Bronchial epithelial cell (primary cell): ENCODE measurements around the gene DCTN3. TPM values are rescaled to one million over a fixed set of nuclear protein-coding genes. Genes with fewer than 3 reads are reported as not detected.
"Not testable (repeated sequence)": the region's sequence is repeated elsewhere in the genome, so short reads cannot be mapped to it uniquely, and the experiment has no call there.

Source experiments
- DNase-seq: peaks from one replicate; pipeline ENCODE4 v3.0.0-alpha.2; 2010; ENCODE audit warnings: low read depth
- FAIRE-seq: peaks from 2 replicates; lab custom pipeline; 2011; peaks lifted over from hg19 to GRCh38; lab: Jason Lieb, UNC
- H3K27me3 ChIP-seq: 2 replicates; pipeline ENCODE4 v1.5.1; 2011; ENCODE audit warnings: low read length; ENCODE audit not compliant: control insufficient read depth, insufficient read depth
- H3K36me3 ChIP-seq: 2 replicates; pipeline ENCODE4 v1.5.1; 2011; ENCODE audit warnings: low read length; ENCODE audit not compliant: control insufficient read depth, insufficient read depth
- H3K4me3 ChIP-seq: 2 replicates; pipeline ENCODE4 v1.5.1; 2011; ENCODE audit warnings: mild to moderate bottlenecking, low read depth, low read length, control low read depth
- CTCF ChIP-seq: IDR thresholded peaks from 2 replicates; pipeline ENCODE4 v1.5.1; 2011; ENCODE audit warnings: mild to moderate bottlenecking, moderate library complexity, low read length, control low read depth, inconsistent platforms; ENCODE audit not compliant: insufficient read depth, severe bottlenecking
- total RNA-seq: library from RNA; depleted of rRNA; stranded (reverse); fragments of >200 nt; gene quantifications from 2 replicates; pipeline ENCODE4 v1.2.1, GENCODE V29; 2014

Gene DCTN3
- total RNA-seq, 1 donor from 2014 or later = 57.1 TPM

DNA sequence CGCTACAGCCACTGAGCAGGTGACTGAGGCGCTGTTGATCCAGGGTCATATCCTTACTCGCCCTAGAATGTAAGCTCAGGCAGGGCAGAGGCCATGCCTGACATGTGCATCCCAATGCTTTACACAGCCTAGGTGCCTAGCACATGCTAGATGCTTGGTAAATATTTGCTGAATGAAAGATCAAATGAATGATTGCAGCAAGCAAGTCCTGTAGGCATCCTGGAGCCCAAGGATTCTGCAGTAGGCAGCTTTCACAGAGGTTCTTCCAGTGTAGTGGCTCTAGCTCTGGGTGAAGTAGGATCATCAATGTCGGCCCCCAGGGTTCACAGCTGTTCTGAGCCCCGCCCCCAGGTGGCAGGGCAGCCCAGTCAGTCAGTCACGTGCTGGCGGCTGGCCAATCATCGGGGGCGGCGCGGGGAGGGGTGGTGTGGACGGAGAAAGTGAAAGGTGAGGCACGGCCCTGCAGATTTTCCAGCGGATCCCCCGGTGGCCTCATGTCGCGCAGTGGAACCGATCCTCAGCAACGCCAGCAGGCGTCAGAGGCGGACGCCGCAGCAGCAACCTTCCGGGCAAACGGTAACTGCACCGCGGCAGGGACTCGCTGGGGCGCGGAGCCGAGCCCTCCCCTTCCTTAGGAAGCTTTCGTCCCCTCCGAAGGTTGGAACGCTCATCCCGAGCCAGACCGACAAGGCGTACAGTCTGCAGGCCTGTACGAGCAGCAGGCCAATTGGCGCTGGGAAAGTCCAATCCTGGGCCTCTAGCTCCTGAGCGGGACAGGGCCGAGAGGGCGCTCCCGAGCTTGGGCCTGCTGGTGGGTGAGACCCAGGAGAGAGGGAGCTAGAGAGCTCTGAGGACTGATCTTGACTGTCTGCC lies 26.2 kb upstream of the DCTN3 start, which contains the start of gene GALT:
Gene GALT, plus strand, starts transcription at position 465 of the 873 bp plus-strand sequence. Its CDS starts 30 bp downstream, at position 495.
- peaks cover 1% of the 10 kb centered on the region for H3K36me3 ChIP-seq
- FAIRE-seq = no peak
- peak within 1 kb of the TSS; percentile 77 for H3K4me3 ChIP-seq
- no peaks in the 10 kb centered on the region for H3K27me3 ChIP-seq
- peak; percentile 63 for TF ChIP-seq CTCF
- peak; percentile 61 for DNase-seq

DNA sequence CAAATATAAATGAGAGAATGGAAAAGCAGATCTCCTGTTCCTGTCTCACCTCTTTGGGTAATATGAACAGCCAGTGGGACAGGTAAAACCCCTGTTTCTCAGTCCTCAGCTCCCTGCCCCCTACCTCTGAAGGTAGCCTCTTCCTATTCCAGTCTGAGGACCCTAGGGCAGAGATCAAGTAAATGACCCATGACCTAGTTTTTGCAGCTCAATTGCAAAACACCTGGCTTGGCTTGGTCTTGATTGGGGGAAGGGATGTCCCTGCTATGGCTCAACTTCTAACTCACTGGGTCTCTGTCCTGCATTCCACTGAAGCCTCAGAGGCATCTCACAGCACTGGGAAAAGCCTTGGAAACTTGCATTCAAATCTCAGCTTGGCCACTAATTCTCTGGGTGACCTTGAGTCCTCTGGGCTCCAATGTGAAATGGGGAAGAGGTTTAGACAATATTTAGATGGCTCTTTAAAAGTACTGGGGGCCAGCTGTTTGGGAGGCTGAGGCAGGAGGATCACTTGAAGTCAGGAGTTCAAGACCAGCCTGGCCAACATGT lies 24.5 kb upstream of the DCTN3 start:
- peaks cover 1% of the 10 kb centered on the region for H3K36me3 ChIP-seq
- no peak overlapping the region for H3K4me3 ChIP-seq
- no peak for TF ChIP-seq CTCF
- no peaks in the 10 kb centered on the region for H3K27me3 ChIP-seq
- FAIRE-seq = no peak
- no peak for DNase-seq

DNA sequence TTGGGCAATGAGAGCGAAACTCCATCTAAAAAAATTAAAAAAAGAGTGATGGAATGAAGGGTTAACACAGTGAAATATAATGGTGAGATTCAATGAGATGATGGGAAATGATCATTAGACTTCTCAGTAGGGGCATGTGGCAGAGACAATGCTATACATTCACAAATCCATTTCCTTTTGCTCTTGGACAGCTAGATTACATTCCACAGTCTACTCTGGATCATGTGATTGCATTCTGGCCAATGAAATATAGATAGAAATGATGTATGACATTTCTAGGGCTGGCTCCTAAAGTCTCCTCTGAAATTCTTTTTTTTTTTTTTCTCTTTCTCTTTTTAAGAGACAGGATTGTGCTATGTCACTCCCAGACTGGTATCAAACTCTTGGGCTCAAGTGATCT lies 22.4 kb upstream of the DCTN3 start:
- DNase-seq = no peak
- no peak for FAIRE-seq

GRCh38 chr9:34639322-34639721 lies 19.0 kb upstream of the DCTN3 start:
- H3K27me3 ChIP-seq, DNase-seq, FAIRE-seq, H3K36me3 ChIP-seq, H3K4me3 ChIP-seq: not testable (repeated sequence)

More for the DNA sequence above, 22.4 kb upstream of the DCTN3 start:
- H3K36me3 ChIP-seq = no peaks in the 10 kb centered on the region
- TF ChIP-seq CTCF = no peak
- H3K27me3 ChIP-seq = no peaks in the 10 kb centered on the region
- no peak overlapping the region for H3K4me3 ChIP-seq

- Histone ChIP-seq H3K4me3 (peak overlapping the region; percentile 82), H3K27me3 (no peaks in the 10 kb centered on the region), H3K36me3 (peaks cover 4% of the 10 kb centered on the region)
- FAIRE-seq (no peak), DNase-seq (no peak)
- no peak for TF ChIP-seq CTCF
Measured at GRCh38 chr9:34638138-34638445, 17.8 kb upstream of the DCTN3 start.

DNA sequence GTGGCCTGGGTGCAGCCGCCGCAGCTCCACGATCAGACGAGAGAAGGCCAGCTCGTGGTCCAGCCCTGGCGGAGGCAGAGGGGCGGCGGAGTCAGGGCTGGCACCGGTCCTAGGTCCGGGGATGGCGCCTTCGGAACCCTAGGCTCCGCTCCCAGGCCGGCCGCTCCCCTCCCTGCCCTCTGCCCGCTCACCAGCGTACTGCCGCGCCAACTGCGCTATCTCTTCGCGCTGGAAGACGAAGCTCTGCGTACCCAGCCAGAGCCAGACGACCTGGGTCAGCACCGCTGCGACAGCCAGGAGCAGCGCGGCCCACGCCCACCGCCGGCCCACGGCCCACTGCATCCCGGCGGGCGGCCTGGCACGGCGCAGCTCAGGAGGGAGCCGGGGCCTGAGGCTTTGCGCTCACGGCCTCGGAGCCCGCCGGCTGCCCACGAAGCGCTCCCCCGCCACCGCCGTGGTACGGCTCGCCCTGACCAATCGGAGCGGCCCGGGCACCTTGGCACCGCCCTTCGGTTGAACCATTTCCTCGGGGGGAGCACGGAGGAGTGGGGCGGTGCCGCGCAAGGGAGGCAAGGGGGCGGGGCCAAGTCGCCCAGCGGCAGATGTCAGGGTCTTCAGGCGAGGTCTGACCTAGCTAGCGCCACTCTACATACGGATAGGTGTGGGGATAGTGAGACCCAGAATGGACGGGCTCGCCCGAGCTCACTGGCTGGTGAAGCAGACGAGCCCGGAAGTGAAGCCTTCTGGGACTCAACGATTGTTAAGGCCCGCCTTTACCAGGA lies 17.3 kb upstream of the DCTN3 start, which contains the start of gene SIGMAR1:
Gene SIGMAR1, minus strand, starts transcription at position 432 of the 782 bp plus-strand sequence. Its CDS starts 90 bp downstream, at position 342.
- DNase-seq (peak; percentile 69), FAIRE-seq (no peak)
- Histone ChIP-seq H3K36me3 (peaks cover 4% of the 10 kb centered on the region), H3K27me3 (no peaks in the 10 kb centered on the region), H3K4me3 (peak within 1 kb of the TSS; percentile 82)
- no peak for TF ChIP-seq CTCF
